PFSK-1 (cell line): ENCODE data around the gene LY9.

Experiments used
- FOXP2 ChIP-seq: optimal IDR thresholded peaks from 2 replicates; pipeline ENCODE3; 2011; ENCODE audit warnings: borderline replicate concordance, control low read depth, inconsistent platforms; ENCODE audit not compliant: insufficient read depth; ENCODE audit errors: extremely low read length, extremely low read depth
- POLR2AphosphoS5 ChIP-seq: IDR thresholded peaks from 2 replicates; pipeline ENCODE4 v1.6.1; 2012; ENCODE audit warnings: low read depth, mild to moderate bottlenecking, control low read depth, low read length, moderate library complexity
- SIN3A ChIP-seq: IDR thresholded peaks from 2 replicates; pipeline ENCODE4 v1.6.1; 2012; ENCODE audit warnings: mild to moderate bottlenecking, low read length, moderate library complexity, borderline replicate concordance; ENCODE audit not compliant: insufficient read depth
- TAF1 ChIP-seq: IDR thresholded peaks from 2 replicates; pipeline ENCODE4 v1.6.1; 2012; ENCODE audit warnings: low read length, control low read depth, borderline replicate concordance; ENCODE audit not compliant: insufficient read depth
- TF ChIP-seq, protein P1 (sequence below), 2 experiments: IDR thresholded peaks; 2 replicates each; pipeline versions ENCODE4 v1.6.1 to v1.8.0; 2011 to 2012; ENCODE audit warnings: low read depth in 2 of 2, low read length in 2 of 2, control low read depth in 1 of 2, inconsistent platforms in 1 of 2, mild to moderate bottlenecking in 1 of 2, moderate library complexity in 1 of 2; ENCODE audit not compliant: insufficient read depth in 1 of 2

LY9 gene

DNA sequence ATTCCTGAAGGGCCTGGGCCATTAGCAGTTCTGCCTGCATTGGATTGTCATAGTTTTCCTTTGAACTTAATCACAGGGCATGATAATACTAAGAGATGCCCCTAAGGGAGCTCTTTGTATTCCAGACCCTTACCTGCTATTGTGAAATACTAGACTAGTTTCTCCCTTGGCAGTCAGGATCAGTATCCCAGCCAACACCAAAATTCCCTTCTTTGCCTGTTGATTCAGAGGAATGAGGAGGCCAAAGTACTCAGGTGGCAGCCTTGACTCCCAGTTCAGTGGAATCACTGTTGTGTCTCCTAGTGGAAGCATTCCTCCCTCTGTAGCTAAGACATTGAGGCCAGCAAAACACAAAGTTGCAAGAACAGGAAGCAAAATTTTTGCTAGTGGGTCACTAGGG, 36.2 kb upstream of the LY9 start:
- TF ChIP-seq SIN3A (no peak), TAF1 (no peak), FOXP2 (no peak), POLR2AphosphoS5 (no peak)
- TF ChIP-seq, protein P1, sequence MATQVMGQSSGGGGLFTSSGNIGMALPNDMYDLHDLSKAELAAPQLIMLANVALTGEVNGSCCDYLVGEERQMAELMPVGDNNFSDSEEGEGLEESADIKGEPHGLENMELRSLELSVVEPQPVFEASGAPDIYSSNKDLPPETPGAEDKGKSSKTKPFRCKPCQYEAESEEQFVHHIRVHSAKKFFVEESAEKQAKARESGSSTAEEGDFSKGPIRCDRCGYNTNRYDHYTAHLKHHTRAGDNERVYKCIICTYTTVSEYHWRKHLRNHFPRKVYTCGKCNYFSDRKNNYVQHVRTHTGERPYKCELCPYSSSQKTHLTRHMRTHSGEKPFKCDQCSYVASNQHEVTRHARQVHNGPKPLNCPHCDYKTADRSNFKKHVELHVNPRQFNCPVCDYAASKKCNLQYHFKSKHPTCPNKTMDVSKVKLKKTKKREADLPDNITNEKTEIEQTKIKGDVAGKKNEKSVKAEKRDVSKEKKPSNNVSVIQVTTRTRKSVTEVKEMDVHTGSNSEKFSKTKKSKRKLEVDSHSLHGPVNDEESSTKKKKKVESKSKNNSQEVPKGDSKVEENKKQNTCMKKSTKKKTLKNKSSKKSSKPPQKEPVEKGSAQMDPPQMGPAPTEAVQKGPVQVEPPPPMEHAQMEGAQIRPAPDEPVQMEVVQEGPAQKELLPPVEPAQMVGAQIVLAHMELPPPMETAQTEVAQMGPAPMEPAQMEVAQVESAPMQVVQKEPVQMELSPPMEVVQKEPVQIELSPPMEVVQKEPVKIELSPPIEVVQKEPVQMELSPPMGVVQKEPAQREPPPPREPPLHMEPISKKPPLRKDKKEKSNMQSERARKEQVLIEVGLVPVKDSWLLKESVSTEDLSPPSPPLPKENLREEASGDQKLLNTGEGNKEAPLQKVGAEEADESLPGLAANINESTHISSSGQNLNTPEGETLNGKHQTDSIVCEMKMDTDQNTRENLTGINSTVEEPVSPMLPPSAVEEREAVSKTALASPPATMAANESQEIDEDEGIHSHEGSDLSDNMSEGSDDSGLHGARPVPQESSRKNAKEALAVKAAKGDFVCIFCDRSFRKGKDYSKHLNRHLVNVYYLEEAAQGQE (IDR thresholded peaks at IDR 0.05; ENCODE audit: insufficient read depth in 1 of 2, low read depth in 2 of 2, low read length in 2 of 2) = no peak

DNA sequence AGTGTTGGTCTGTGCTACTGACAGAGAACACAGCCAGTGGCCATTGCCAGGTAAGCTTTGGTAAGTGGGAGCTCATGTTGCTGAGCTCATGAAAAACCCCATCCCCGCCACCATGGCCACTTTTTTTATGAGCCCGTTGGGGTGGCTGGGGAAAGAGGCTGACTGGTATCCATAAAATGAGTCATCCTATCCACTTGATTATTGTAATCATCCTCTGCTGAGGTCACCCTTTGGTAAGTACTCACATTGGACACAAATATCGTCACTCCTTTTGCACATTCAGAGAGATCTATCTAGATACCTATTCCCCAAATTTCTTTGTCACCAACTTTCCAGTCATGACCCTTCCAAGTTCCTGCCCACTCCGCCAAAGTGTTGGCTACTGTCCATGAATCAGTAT, 34.9 kb upstream of the LY9 start:
- TF ChIP-seq SIN3A = no peak
- TF ChIP-seq FOXP2 = no peak

DNA sequence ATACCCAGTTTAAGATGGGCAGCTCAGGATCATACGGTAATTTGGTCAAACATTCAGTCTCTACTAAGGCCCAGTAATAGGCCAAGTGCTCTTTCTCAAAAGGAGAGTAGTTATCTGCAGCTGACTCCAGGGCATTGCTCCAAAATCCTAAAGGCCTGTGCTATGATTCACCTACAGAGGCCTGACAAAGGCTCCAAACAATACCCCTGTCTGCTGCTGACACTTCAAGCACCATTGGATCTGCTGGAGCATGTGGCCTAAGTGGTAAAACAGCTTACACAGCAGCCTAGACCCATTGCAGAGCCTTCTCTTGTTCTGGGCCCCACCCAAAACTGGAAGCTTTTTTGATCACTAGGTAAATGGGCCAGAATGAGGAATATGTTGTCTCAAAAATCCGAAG, 34.1 kb upstream of the LY9 start:
- TF ChIP-seq POLR2AphosphoS5 (no peak), TAF1 (no peak), FOXP2 (no peak), SIN3A (no peak)
- TF ChIP-seq, protein P1 (IDR thresholded peaks at IDR 0.05; ENCODE audit: insufficient read depth in 1 of 2, low read depth in 2 of 2, low read length in 2 of 2) = no peak

DNA sequence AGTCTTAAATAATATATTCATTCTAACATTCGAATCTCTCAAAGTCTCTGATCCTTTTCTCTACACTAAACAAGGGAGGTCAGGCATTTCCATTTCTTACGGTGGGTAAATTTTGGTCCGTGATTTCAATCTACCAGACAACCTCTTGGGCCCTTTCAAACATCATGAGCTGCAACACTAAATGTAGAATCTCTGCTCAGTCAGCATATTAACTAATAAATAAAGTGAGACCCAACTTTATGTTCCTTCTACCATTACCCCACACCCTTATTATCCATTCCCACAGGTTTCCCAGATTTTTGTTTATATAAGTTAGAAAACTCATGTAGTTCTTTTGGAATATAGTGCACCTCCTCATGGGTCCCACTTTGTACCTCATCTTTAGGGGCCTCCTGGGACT, 32.0 kb upstream of the LY9 start:
- TF ChIP-seq TAF1 (no peak), SIN3A (no peak), FOXP2 (no peak), POLR2AphosphoS5 (no peak)
- TF ChIP-seq, protein P1 (IDR thresholded peaks at IDR 0.05; ENCODE audit: insufficient read depth in 1 of 2, low read depth in 2 of 2, low read length in 2 of 2) = no peak

DNA sequence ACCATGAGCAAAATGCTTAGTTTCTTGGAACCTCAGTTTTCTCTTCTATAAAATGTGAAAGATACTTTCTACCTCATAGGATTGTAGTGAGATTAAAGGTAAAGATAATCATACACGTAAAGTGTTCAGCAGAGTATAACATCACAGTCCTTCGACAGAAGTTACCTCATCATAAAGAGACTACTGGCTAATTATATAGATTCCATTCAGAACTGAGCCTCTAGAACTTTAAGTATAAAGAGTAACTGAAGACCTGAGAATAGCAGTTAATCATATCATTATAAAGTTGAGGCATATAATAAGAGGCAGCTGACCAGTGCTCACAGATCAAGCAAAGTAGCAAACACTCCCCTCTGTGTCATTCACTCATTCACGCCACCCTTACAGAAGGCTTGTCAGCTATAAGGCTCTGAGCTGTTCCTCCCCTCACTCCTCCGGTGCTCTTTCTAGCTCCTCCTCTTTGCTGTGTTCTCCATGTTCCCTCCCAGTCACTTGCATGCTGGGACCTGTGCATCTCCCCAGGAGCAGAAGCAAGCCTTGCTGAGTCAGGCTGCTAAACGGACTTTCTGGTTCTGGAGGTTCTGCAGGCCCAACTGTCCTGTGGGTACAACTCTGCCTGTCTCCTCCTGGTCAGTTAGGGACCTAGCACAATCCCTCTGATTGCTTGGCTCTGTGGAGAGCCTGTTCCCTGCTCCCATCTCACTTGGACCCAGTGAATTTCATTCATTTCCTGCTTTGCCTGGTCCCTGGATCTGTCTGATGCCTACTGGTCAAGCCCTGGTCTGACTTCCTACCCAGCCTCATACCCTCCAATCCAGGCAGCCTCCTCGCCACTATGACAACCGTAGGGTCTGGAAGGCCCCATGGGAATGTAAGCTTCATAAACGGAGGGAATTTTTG, 28.3 kb upstream of the LY9 start:
- TF ChIP-seq, protein P1 (IDR thresholded peaks at IDR 0.05; ENCODE audit: insufficient read depth in 1 of 2, low read depth in 2 of 2, low read length in 2 of 2) = no peak
- TF ChIP-seq SIN3A = no peak
- TF ChIP-seq FOXP2 = no peak
- no peak for TF ChIP-seq TAF1
- no peak for TF ChIP-seq POLR2AphosphoS5
